ENCODE measurements around the gene SLC5A4. TPM values are rescaled to one million over a fixed set of nuclear protein-coding genes. Genes with fewer than 3 reads are reported as not detected.
"Not testable (repeated sequence)": the region's sequence is repeated elsewhere in the genome, so short reads cannot be mapped to it uniquely, and the experiment has no call there.

Gene SLC5A4
- total RNA-seq, 3 donors from 2014 or later: 0.13 to 0.14 TPM; not detected in 1

DNA sequence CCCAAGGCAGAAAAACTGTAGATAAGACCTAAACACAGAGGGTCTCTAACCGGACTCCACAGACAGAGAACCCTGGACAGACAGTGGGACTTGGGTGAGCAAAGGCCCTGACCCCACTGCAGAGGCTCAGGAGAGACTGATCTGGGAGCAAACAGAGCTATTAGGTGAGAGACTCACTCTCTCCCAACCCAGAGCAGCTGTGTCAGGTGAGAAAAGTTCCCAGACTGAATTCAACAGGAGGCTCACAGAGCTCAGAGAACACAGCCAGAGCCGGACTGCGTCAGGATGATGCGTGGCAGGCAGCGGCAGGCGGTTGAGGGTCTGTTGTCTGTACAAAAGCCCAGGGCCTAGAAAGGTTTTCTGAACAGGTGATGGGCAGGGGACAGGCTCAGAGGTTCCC, 55.8 kb downstream of the SLC5A4 start:
- Histone ChIP-seq H3K4me3 (no peak overlapping the region), H3K9me3 (no peaks in the 10 kb centered on the region), H3K4me1 (ENCODE audit: low read depth) (no peaks in the 10 kb centered on the region), H3K36me3 (ENCODE audit: low read depth) (no peaks in the 10 kb centered on the region)
- TF ChIP-seq, protein P1, sequence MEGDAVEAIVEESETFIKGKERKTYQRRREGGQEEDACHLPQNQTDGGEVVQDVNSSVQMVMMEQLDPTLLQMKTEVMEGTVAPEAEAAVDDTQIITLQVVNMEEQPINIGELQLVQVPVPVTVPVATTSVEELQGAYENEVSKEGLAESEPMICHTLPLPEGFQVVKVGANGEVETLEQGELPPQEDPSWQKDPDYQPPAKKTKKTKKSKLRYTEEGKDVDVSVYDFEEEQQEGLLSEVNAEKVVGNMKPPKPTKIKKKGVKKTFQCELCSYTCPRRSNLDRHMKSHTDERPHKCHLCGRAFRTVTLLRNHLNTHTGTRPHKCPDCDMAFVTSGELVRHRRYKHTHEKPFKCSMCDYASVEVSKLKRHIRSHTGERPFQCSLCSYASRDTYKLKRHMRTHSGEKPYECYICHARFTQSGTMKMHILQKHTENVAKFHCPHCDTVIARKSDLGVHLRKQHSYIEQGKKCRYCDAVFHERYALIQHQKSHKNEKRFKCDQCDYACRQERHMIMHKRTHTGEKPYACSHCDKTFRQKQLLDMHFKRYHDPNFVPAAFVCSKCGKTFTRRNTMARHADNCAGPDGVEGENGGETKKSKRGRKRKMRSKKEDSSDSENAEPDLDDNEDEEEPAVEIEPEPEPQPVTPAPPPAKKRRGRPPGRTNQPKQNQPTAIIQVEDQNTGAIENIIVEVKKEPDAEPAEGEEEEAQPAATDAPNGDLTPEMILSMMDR (IDR thresholded peaks at IDR 0.05): no peak
- ATAC-seq: no peak
- intact Hi-C loops (cut with DNase I, micrococcal nuclease): no loop called here
- no peak for DNase-seq

DNA sequence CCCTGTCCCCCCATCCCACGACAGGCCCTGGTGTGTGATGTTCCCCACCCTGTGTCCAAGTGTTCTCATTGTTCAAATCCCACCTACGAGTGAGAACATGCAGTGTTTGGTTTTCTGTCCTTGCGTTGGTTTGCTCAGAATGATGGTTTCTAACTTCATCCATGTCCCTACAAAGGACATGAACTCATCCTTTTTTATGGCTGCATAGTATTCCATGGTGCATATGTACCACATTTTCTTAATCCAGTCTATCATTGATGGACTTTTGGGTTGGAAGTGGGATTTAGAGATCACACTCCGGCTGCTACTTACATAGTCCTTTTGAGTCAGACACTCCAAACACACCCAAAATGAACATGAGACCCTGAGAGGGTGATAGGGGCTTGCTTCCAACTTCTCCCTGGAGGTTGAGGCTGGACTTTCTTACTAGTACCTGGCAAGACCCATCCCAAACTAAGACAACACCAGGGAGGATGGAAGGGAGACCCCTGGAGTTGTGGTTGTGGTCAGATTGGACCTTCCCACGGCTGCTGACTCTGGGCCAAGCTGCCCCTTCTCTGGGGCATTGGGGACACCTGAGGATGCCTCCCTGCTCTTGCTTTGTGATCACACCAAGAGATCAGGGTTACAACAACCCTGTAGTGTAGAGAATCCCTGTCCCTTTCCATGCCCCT, 57.5 kb downstream of the SLC5A4 start:
- intact Hi-C loops (cut with DNase I, micrococcal nuclease); H3K9me3 ChIP-seq; H3K4me3 ChIP-seq; H3K4me1 ChIP-seq (ENCODE audit: low read depth); DNase-seq; H3K36me3 ChIP-seq (ENCODE audit: low read depth); ATAC-seq: not testable (repeated sequence)

DNA sequence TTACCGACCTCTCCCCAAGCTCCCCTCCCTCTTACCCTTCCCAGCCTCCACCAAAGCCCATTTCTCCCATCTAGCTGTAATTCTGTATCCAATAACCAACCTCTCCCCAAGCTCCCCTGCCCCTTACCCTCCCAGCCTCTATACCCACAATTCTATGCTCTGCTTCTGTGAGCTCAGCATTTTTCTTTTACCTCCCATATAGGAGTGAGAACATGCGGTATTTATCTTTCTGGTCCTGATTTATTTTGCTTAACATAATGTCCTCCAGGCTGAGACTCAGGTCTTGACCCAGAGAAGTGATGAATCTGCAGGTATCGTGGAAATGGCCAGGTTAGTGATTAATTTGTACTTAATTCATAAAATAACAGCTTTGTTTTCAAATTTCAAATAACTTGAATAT, 59.2 kb downstream of the SLC5A4 start:
- H3K4me3 ChIP-seq; H3K9me3 ChIP-seq; H3K36me3 ChIP-seq (ENCODE audit: low read depth); intact Hi-C loops (cut with DNase I, micrococcal nuclease); ATAC-seq; DNase-seq; H3K4me1 ChIP-seq (ENCODE audit: low read depth): not testable (repeated sequence)

DNA sequence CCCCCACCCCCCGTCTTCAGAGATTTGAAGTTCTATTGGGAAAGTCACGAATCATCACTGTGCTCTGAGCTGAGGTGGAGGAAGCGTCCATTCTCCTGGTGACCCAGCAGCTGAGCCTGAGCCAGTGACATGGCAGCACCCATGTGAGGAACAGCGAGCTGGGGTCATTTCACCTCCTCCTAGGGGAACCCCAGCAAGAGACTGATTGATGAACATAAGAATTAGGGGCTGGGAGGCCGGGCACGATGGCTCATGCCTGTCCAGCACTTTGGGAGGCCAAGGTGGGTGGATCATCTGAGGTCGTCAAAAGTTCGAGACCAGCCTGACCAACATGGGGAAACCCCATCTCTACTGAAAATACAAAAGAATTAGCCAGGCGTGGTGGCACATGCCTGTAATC, 61.8 kb downstream of the SLC5A4 start:
- H3K4me3 ChIP-seq; H3K9me3 ChIP-seq; ATAC-seq; DNase-seq; H3K36me3 ChIP-seq (ENCODE audit: low read depth); H3K4me1 ChIP-seq (ENCODE audit: low read depth); intact Hi-C loops (cut with DNase I, micrococcal nuclease): not testable (repeated sequence)

DNA sequence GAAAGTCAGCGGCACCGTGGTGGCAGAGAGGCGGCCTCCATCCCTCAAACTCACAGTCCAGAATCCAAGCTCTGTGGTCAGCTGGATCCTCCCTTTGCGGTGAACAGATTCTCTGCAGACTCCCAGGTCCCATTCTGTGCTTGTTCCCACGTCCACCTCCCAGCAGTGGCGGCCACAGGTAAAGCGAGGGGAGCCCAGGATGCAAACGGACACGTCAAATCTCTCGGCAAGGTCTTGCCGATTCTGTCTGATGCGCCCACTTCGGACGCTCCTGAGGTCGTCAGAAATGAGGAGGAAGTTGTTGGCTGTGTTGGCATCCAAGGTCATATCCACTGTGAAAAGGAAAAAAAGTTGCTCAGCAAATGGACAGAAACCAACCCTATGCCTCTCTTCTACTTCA, 64.1 kb downstream of the SLC5A4 start:
- H3K4me1 ChIP-seq (ENCODE audit: low read depth); ATAC-seq; H3K9me3 ChIP-seq; intact Hi-C loops (cut with DNase I, micrococcal nuclease); DNase-seq; H3K4me3 ChIP-seq; H3K36me3 ChIP-seq (ENCODE audit: low read depth): not testable (repeated sequence)

DNA sequence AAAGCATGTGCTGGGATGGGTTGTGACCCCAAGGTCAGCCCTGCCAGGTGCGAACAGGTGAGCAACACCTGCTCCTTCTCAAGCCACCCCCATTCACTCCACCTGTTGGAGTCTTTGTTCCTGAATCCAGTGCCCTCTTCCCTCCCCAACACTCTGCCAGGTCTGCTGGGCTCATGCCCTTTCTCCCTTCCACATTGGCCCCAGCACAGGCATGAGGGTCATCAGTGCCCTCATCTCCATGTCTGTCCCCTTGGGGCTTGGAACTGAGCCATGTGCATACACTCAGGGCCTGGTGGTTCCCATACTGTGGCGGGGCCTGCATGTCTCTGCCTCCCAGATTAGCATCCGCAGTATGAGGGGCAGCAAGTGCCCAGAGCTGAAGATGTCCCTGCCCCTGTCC, 69.3 kb downstream of the SLC5A4 start:
- TF ChIP-seq, protein P1 (IDR thresholded peaks at IDR 0.05): no peak
- ATAC-seq (no peak), DNase-seq (no peak)
- Histone ChIP-seq H3K4me3 (no peak overlapping the region), H3K9me3 (no peaks in the 10 kb centered on the region), H3K4me1 (ENCODE audit: low read depth) (no peaks in the 10 kb centered on the region), H3K36me3 (ENCODE audit: low read depth) (no peaks in the 10 kb centered on the region)
- intact Hi-C loops (cut with DNase I, micrococcal nuclease): no loop called here

DNA sequence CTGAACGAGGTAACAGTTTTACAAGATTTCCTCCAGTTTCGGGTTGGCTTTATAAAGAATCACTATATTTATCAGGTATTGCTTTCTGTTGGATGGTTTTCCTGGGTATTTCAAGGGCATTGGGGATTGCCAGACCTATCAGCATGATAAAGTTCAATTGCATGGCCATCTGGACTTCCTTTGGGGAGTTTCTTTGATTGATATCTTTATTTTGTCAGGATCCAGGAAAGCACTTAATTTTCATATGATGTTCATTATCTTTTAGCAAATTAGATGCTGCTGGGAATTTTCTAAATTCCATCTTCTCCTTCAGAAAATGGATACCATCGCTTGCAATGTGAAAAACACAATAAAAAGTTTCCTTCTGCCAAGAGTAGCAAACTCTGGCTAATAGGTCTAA, 71.5 kb downstream of the SLC5A4 start:
- DNase-seq (no peak), ATAC-seq (no peak)
- H3K4me3 ChIP-seq: no peak overlapping the region
- H3K4me1 ChIP-seq (ENCODE audit: low read depth): no peaks in the 10 kb centered on the region
- intact Hi-C loops (cut with DNase I, micrococcal nuclease): no loop called here
- TF ChIP-seq, protein P1 (IDR thresholded peaks at IDR 0.05): no peak
- H3K9me3 ChIP-seq: no peaks in the 10 kb centered on the region
- no peaks in the 10 kb centered on the region for H3K36me3 ChIP-seq (ENCODE audit: low read depth)

DNA sequence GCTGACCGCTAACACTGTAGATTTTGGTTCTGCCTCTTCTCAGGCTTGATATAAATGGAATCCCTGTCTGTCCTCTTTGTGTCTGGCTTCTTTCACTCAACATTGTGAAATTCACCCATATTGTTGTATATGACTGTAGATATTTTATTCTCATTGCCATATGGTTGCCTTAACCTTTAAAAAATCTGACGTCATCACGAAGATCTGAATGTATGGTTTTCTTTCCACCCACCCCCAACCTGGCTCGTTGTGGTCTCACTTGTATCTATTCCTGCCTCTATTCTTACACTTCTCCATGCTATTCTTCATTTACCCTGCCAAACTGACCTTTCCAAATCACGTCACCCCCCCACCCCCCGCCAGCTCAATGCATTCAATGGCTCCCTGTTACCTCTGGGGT, 74.1 kb downstream of the SLC5A4 start:
- Histone ChIP-seq H3K4me1 (ENCODE audit: low read depth) (no peaks in the 10 kb centered on the region), H3K9me3 (no peaks in the 10 kb centered on the region), H3K4me3 (no peak overlapping the region), H3K36me3 (ENCODE audit: low read depth) (no peaks in the 10 kb centered on the region)
- intact Hi-C loops (cut with DNase I, micrococcal nuclease): no loop called here
- DNase-seq (no peak), ATAC-seq (no peak)
- TF ChIP-seq, protein P1 (IDR thresholded peaks at IDR 0.05): no peak

Measured in mucosa of descending colon (tissue), 3 donors.